ENCODE measurements around the gene ETNK2.

DNA sequence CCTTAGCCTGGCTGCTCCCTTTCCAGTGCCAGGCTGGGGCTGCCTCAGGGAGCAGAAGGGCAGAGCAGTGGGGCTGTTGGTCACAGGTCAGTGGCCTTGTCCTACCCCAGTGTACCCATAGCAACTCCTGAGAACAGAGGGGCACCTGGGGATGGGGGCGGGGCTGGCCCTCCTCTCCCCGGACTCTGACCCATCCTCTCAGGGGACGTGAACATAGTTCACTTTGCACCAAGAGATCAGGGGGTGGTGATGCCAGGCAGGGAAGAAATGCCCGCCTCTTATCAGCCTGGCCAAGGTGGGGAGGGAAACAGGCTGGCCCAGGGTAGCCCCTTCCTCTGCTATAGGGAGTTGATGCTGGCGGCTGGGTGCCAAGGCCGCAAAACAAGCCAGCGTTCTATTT, 4.9 kb downstream of the ETNK2 start:
- TF ChIP-seq, protein P1, sequence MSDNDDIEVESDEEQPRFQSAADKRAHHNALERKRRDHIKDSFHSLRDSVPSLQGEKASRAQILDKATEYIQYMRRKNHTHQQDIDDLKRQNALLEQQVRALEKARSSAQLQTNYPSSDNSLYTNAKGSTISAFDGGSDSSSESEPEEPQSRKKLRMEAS (IDR thresholded peaks at IDR 0.05; ENCODE audit: low read depth, low read length) = no peak
- TF ChIP-seq, protein P2, sequence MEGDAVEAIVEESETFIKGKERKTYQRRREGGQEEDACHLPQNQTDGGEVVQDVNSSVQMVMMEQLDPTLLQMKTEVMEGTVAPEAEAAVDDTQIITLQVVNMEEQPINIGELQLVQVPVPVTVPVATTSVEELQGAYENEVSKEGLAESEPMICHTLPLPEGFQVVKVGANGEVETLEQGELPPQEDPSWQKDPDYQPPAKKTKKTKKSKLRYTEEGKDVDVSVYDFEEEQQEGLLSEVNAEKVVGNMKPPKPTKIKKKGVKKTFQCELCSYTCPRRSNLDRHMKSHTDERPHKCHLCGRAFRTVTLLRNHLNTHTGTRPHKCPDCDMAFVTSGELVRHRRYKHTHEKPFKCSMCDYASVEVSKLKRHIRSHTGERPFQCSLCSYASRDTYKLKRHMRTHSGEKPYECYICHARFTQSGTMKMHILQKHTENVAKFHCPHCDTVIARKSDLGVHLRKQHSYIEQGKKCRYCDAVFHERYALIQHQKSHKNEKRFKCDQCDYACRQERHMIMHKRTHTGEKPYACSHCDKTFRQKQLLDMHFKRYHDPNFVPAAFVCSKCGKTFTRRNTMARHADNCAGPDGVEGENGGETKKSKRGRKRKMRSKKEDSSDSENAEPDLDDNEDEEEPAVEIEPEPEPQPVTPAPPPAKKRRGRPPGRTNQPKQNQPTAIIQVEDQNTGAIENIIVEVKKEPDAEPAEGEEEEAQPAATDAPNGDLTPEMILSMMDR (IDR thresholded peaks at IDR 0.05; ENCODE audit: low read depth, low read length) = no peak
- TF ChIP-seq MYC (IDR thresholded peaks at IDR 0.05; ENCODE audit: low read depth, low read length) (no peak), POLR2A (IDR thresholded peaks at IDR 0.05; ENCODE audit: extremely low read depth, insufficient read length) (no peak)
